ENCODE data around the gene NLE1. TPM values are rescaled to one million over a fixed set of nuclear protein-coding genes. Genes with fewer than 3 reads are reported as not detected.
"Not testable (repeated sequence)": the region's sequence is repeated elsewhere in the genome, so short reads cannot be mapped to it uniquely, and the experiment has no call there.

The NLE1 gene
- total and polyA plus RNA-seq, 7 donors, result 3.0 to 16.8 (median 11.2) TPM

DNA sequence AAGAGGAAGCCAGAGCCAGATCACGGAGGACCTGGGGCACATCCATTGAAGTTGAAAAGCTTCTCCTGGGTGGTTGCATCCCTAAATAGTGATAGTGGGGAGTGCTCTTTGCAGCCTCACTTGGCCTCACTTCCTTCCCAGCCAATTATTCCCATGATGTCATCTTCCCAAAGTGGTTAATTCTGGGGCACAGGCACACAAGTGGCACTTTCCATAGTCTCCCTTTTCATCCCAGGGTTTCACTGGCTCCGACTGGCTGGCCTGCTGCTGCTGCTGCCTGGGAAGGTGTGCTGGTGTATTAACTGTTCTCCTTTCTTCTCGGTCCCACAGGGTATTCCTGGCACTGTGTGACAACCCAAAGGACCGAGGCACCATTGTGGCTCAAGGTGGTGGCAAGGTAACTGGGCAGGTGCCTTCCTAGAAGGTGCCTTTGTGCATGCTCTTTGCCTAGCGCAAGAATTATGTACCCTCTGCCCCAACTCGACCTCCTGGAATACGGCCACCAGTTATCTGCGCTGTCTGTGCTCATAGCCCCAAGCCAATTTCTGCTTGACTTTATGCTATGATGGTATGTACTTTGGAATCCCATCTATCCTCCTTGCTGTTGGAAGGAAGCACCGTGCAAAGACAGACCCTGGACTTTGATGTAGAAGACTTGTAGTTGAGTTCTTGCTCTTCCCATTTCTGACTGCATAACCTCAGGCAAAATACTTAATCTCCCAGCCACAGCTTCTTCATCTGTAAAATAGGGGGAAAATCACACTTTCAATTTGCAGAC, 33.7 kb upstream of the NLE1 start:
- no peak for DNase-seq
- TF ChIP-seq EP300 (IDR thresholded peaks at IDR 0.05) (no peak), POLR2AphosphoS5 (IDR thresholded peaks at IDR 0.05) (no peak), POLR2A (IDR thresholded peaks at IDR 0.05) (no peak)
- TF ChIP-seq, protein P1, sequence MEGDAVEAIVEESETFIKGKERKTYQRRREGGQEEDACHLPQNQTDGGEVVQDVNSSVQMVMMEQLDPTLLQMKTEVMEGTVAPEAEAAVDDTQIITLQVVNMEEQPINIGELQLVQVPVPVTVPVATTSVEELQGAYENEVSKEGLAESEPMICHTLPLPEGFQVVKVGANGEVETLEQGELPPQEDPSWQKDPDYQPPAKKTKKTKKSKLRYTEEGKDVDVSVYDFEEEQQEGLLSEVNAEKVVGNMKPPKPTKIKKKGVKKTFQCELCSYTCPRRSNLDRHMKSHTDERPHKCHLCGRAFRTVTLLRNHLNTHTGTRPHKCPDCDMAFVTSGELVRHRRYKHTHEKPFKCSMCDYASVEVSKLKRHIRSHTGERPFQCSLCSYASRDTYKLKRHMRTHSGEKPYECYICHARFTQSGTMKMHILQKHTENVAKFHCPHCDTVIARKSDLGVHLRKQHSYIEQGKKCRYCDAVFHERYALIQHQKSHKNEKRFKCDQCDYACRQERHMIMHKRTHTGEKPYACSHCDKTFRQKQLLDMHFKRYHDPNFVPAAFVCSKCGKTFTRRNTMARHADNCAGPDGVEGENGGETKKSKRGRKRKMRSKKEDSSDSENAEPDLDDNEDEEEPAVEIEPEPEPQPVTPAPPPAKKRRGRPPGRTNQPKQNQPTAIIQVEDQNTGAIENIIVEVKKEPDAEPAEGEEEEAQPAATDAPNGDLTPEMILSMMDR (IDR thresholded peaks at IDR 0.05), result no peak
- H3K4me3 ChIP-seq, result no peak overlapping the region
- 88 to 90% methylated on average over 9 of the region's 9 CpGs for WGBS, 2 donors
- H3K27ac ChIP-seq, result no peak overlapping the region
- H3K36me3 ChIP-seq, result no peaks in the 10 kb centered on the region
- H3K9me3 ChIP-seq, result no peaks in the 10 kb centered on the region
- no peaks in the 10 kb centered on the region for H3K4me1 ChIP-seq
- H3K27me3 ChIP-seq, result no peaks in the 10 kb centered on the region
- intact Hi-C loops (cut with DNase I), result no loop called here

DNA sequence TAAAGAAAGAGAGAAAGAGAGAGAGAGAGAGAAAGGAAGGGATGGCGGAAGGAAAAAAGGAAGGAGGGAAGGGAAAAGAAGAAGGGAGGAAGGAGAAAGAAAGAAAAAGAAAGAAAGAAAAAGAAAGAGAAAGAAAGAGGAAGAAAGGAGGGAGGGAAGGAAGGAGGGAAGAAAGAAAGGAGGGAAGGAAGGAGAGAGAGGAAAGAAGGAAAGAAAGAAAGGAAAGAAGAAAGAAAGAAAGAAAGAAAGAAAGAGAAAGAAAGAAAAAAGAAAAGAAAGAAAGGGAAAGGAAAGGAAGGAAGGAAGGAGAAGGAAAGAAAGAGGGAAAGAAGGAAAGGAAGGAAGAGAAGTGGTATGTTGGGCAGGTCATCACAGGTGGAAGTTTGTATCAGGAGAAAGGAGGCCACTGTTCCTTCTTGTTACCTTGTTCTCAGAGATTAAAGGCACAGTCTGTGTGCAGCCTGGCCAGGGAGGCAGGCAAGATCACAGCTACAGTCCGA, 32.8 kb upstream of the NLE1 start:
- intact Hi-C loops (cut with DNase I), result loop anchor here (5.0 kb wide), 1 partner anchor 137 kb away; no protein-coding TSS in a partner anchor
- H3K27me3 ChIP-seq, result no peaks in the 10 kb centered on the region

DNA sequence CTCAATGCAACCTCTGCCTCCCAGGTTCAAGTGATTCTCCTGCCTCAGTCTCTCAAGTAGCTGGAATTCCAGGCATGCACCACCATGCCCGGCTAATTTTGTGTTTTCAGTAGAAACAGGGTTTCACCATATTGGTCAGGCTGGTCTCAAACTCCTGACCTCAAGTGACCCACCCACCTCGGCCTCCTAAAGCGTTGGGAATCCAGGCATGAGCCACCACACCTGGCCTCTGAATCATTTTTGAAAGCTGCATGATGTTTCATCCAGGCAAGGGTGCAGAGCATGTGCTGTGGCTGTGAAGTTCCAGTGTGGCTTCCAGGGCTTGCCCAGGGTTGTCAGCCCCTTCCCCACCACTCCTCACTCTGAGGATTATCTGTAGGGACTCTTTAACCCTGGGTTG, 30.2 kb upstream of the NLE1 start:
- not testable (repeated sequence) for H3K9me3 ChIP-seq, H3K4me1 ChIP-seq, H3K4me3 ChIP-seq, H3K27me3 ChIP-seq, DNase-seq, H3K27ac ChIP-seq, H3K36me3 ChIP-seq
- 78 to 87% methylated on average over 3 of the region's 3 CpGs for WGBS, 2 donors
- intact Hi-C loops (cut with DNase I), result loop anchor here (5.0 kb wide), 1 partner anchor 140 kb away; no protein-coding TSS in a partner anchor

More for the DNA sequence above, 32.8 kb upstream of the NLE1 start:
- Histone ChIP-seq H3K9me3 (no peaks in the 10 kb centered on the region), H3K4me3 (no peak overlapping the region), H3K27ac (no peak overlapping the region), H3K36me3 (no peaks in the 10 kb centered on the region), H3K4me1 (no peaks in the 10 kb centered on the region)
- TF ChIP-seq, protein P1 (IDR thresholded peaks at IDR 0.05), result no peak
- TF ChIP-seq POLR2AphosphoS5 (IDR thresholded peaks at IDR 0.05) (no peak), POLR2A (IDR thresholded peaks at IDR 0.05) (no peak), EP300 (IDR thresholded peaks at IDR 0.05) (no peak)
- WGBS, 2 donors, result 84 to 93% methylated on average over 2 of the region's 2 CpGs
- DNase-seq, result no peak

DNA sequence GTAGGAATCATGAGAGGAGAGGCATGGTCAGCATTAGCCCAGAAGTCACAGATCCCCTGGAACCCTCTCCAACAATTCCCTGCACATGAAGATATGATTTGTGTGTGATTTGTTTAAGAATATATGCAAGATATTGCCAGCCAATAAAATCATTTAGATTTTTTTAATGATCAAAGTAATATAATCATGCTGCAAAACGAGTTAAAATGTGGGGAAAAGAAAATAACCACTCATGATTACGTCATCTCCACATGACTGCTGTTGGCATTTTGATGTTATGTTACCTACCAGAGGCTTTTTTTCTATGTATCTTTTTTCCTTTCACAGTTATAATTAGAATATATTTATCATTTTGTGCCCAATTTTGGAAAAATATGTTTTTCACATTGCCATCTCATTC, 29.7 kb upstream of the NLE1 start:
- no peak for TF ChIP-seq POLR2AphosphoS5 (IDR thresholded peaks at IDR 0.05)
- no peak for TF ChIP-seq POLR2A (IDR thresholded peaks at IDR 0.05)
- no peak for TF ChIP-seq EP300 (IDR thresholded peaks at IDR 0.05)
- TF ChIP-seq, protein P1 (IDR thresholded peaks at IDR 0.05), result no peak
- intact Hi-C loops (cut with DNase I), result loop anchor here (2.0 to 5.0 kb wide), 2 partner anchors 140 to 367 kb away; no protein-coding TSS in a partner anchor
- Histone ChIP-seq H3K36me3 (no peaks in the 10 kb centered on the region), H3K4me3 (no peak overlapping the region), H3K9me3 (no peaks in the 10 kb centered on the region), H3K27me3 (no peaks in the 10 kb centered on the region), H3K4me1 (no peaks in the 10 kb centered on the region), H3K27ac (no peak overlapping the region)
- 13 to 35% methylated on average over 2 of the region's 2 CpGs for WGBS, 2 donors
- DNase-seq, result no peak

DNA sequence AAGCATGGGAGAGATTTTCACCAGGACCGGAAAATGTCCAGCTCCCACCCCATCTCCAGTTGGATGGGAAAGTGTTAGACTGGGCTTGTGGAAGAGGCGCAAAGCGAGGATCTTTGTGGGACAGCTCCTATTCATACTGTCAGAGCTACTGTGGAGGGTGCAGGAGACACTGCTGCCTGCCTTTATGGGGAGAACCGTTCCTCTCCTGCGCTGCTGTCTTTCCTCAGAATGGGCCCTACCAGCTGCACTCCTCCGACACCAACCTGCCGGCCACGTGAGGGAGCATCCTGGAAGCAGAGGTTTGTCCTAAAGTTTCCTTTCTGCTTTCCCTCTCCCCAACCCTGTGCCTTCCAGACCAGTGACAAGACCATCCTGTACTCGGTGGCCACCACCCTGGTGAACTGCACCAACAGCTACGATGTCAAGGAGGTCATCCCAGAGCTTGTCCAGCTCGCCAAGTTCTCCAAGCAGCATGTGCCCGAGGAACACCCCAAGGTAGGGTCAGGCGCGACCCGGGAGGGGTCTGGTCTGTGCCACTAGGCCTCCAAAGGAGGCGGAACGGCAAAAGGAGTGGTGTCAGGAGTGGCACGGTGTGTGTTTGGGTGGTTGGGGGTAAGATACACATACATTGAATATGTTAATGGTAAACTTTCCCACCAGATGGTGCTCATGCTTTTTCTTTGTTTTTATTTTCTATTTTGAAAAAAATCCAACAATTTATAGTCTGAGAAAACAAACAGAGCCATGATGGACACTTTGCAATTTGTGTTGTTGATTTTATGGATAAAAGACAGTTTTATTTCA, 29.1 kb upstream of the NLE1 start:
- no peaks in the 10 kb centered on the region for H3K9me3 ChIP-seq
- TF ChIP-seq EP300 (IDR thresholded peaks at IDR 0.05), result no peak
- TF ChIP-seq POLR2AphosphoS5 (IDR thresholded peaks at IDR 0.05), result no peak
- TF ChIP-seq, protein P1 (IDR thresholded peaks at IDR 0.05), result peak in 3 of 4 experiments; percentile 7 to 26 (median 16)
- no peaks in the 10 kb centered on the region for H3K4me1 ChIP-seq
- WGBS, 2 donors, result 63 to 78% methylated on average over 18 of the region's 18 CpGs
- intact Hi-C loops (cut with DNase I), result loop anchor here (2.0 to 5.0 kb wide), 2 partner anchors 141 to 368 kb away; no protein-coding TSS in a partner anchor
- DNase-seq, result no peak
- no peaks in the 10 kb centered on the region for H3K36me3 ChIP-seq
- no peak overlapping the region for H3K4me3 ChIP-seq
- no peak overlapping the region for H3K27ac ChIP-seq
- no peaks in the 10 kb centered on the region for H3K27me3 ChIP-seq
